Glutamatergic neuron (in vitro differentiated cells): ENCODE results near the gene GOLGA7B. TPM values are rescaled to one million over a fixed set of nuclear protein-coding genes. Genes with fewer than 3 reads are reported as not detected.

Experiments used
- DNase-seq: peaks from one replicate; pipeline ENCODE4 v3.0.0; 2022
- H3K27ac Mint-ChIP-seq: one replicate; pipeline ENCODE4 v1.8.0; 2020; ENCODE audit warnings: mild to moderate bottlenecking, mixed read lengths, inconsistent platforms; ENCODE audit not compliant: unreplicated experiment
- H3K27me3 Mint-ChIP-seq: one replicate; pipeline ENCODE4 v1.8.0; 2020; ENCODE audit warnings: mild to moderate bottlenecking, moderate library complexity, mixed read lengths, inconsistent platforms; ENCODE audit not compliant: unreplicated experiment
- H3K36me3 Mint-ChIP-seq: one replicate; pipeline ENCODE4 v1.8.0; 2020; ENCODE audit warnings: mild to moderate bottlenecking, mixed read lengths, inconsistent platforms; ENCODE audit not compliant: unreplicated experiment
- H3K4me1 Mint-ChIP-seq: one replicate; pipeline ENCODE4 v1.8.0; 2020; ENCODE audit warnings: mild to moderate bottlenecking, low read depth, mixed read lengths, inconsistent platforms; ENCODE audit not compliant: unreplicated experiment
- H3K4me3 Mint-ChIP-seq: one replicate; pipeline ENCODE4 v1.8.0; 2020; ENCODE audit warnings: mild to moderate bottlenecking, mixed read lengths, inconsistent platforms; ENCODE audit not compliant: unreplicated experiment
- H3K9me3 Mint-ChIP-seq: one replicate; pipeline ENCODE4 v1.8.0; 2020; ENCODE audit warnings: mild to moderate bottlenecking, moderate library complexity, mixed read lengths, inconsistent platforms; ENCODE audit not compliant: unreplicated experiment
- CTCF ChIP-seq: fragments of 200-600 bp; sonication (generic); IDR thresholded peaks from one replicate; pipeline ENCODE4 v1.5.0; 2021; ENCODE audit not compliant: partially characterized antibody, unreplicated experiment
- long read RNA-seq: library from polyadenylated mRNA; unstranded; transcript quantifications from one replicate; pipeline ENCODE4 v2.0.0, GENCODE V29; 2020; ENCODE audit not compliant: unreplicated experiment
- total RNA-seq: library from RNA; stranded (reverse); fragmentation: NEBNext Ultra II Directional; extraction: Animal tissue kit (Norgen Biotek cat#: 25700); gene quantifications from one replicate; pipeline ENCODE4 v1.2.1, GENCODE V29; 2021; ENCODE audit not compliant: unreplicated experiment

Gene GOLGA7B
- total RNA-seq = 21.5 TPM
- long read RNA-seq, partial matches to known transcripts = 0 of 5 reads
- long read RNA-seq, other reads (novel, unspliced or antisense) = 5 of 5 reads

- Mint-ChIP-seq H3K36me3 (peaks cover 2% of the 10 kb centered on the region), H3K27me3 (peaks cover 26% of the 10 kb centered on the region), H3K4me1 (peaks cover 29% of the 10 kb centered on the region), H3K9me3 (peaks cover 19% of the 10 kb centered on the region), H3K4me3 (peak within 1 kb of the TSS; percentile 92), H3K27ac (peak within 1 kb of the TSS; percentile 94)
- peak; percentile 61 for DNase-seq
- TF ChIP-seq CTCF = no peak
Observed at GRCh38 chr10:97849687-97850402, at the start of gene GOLGA7B. Gene GOLGA7B, plus strand, starts transcription at chr10:97849843. Its CDS starts 461 bp downstream, at chr10:97850304.

GRCh38 chr10:97800474-97800873, 49.2 kb upstream of the GOLGA7B start:
- H3K36me3 Mint-ChIP-seq = peaks cover 17% of the 10 kb centered on the region
- TF ChIP-seq CTCF = no peak
- peaks cover 2% of the 10 kb centered on the region for H3K9me3 Mint-ChIP-seq
- H3K4me1 Mint-ChIP-seq = no peaks in the 10 kb centered on the region
- H3K4me3 Mint-ChIP-seq = no peak overlapping the region
- H3K27me3 Mint-ChIP-seq = peaks cover 4% of the 10 kb centered on the region
- no peak for DNase-seq
- no peak overlapping the region for H3K27ac Mint-ChIP-seq

- Mint-ChIP-seq H3K4me1 (no peaks in the 10 kb centered on the region), H3K4me3 (no peak overlapping the region), H3K27ac (no peak overlapping the region), H3K36me3 (peaks cover 17% of the 10 kb centered on the region), H3K27me3 (peaks cover 4% of the 10 kb centered on the region), H3K9me3 (peaks cover 2% of the 10 kb centered on the region)
- DNase-seq = no peak
- TF ChIP-seq CTCF = no peak
Observed at GRCh38 chr10:97801422-97801821, 48.2 kb upstream of the GOLGA7B start.

GRCh38 chr10:97805096-97805884, 44.4 kb upstream of the GOLGA7B start:
- H3K27ac Mint-ChIP-seq = no peak overlapping the region
- peaks cover 5% of the 10 kb centered on the region for H3K36me3 Mint-ChIP-seq
- no peaks in the 10 kb centered on the region for H3K4me1 Mint-ChIP-seq

More at GRCh38 chr10:97805096-97805884, 44.4 kb upstream of the GOLGA7B start:
- TF ChIP-seq CTCF = no peak
- H3K27me3 Mint-ChIP-seq = peaks cover 7% of the 10 kb centered on the region
- no peak overlapping the region for H3K4me3 Mint-ChIP-seq
- peaks cover 2% of the 10 kb centered on the region for H3K9me3 Mint-ChIP-seq
- DNase-seq = no peak
